ENCODE results near the gene EHD2.
"Not testable (repeated sequence)": the region's sequence is repeated elsewhere in the genome, so short reads cannot be mapped to it uniquely, and the experiment has no call there.

The EHD2 gene

GRCh38 chr19:47702671-47703070, 10.6 kb upstream of the EHD2 start:
- Histone ChIP-seq H4K20me1 (peaks cover 0 to 44% (median 17%) of the 10 kb centered on the region in 11 experiments; a peak in 17 of 22 replicates), H3K4me2 (no peak overlapping the region), H3K9ac (peak overlapping the region in 1 of 11 experiments; percentile 36; a peak in 1 of 22 replicates), H3K27ac (no peak overlapping the region), H3K36me3 (peaks cover 40 to 58% (median 49%) of the 10 kb centered on the region in 11 experiments), H3K4me1 (peaks cover 0 to 4% (median 0%) of the 10 kb centered on the region in 10 experiments; a peak in 2 of 20 replicates), H3K27me3 (no peaks in the 10 kb centered on the region), H3K9me3 (replicated peaks in 1 of 11) (no peaks in the 10 kb centered on the region), H3K4me3 (no peak overlapping the region)
- no peak for TF ChIP-seq Cebpa-rat (IDR thresholded peaks at IDR 0.05)

GRCh38 chr19:47703301-47703700, 9.9 kb upstream of the EHD2 start:
- no peaks in the 10 kb centered on the region for H3K27me3 ChIP-seq
- H3K36me3 ChIP-seq: peaks cover 40 to 57% (median 49%) of the 10 kb centered on the region in 11 experiments
- no peak overlapping the region for H3K9ac ChIP-seq
- H3K4me1 ChIP-seq: no peaks in the 10 kb centered on the region
- H4K20me1 ChIP-seq: peaks cover 0 to 38% (median 13%) of the 10 kb centered on the region in 11 experiments; a peak in 16 of 22 replicates
- no peak for TF ChIP-seq Cebpa-rat (IDR thresholded peaks at IDR 0.05)
- H3K4me2 ChIP-seq: no peak overlapping the region
- no peak overlapping the region for H3K4me3 ChIP-seq
- no peaks in the 10 kb centered on the region for H3K9me3 ChIP-seq (replicated peaks in 1 of 11)
- no peak overlapping the region for H3K27ac ChIP-seq

- Histone ChIP-seq H3K4me3 (no peak overlapping the region), H3K4me1 (peaks cover 0 to under 1% (median 0%) of the 10 kb centered on the region in 10 experiments; a peak in 3 of 20 replicates), H3K27ac (no peak overlapping the region), H3K9ac (no peak overlapping the region), H4K20me1 (peaks cover 0 to 31% (median 6%) of the 10 kb centered on the region in 11 experiments; a peak in 15 of 22 replicates), H3K4me2 (no peak overlapping the region), H3K27me3 (no peaks in the 10 kb centered on the region), H3K36me3 (peaks cover 34 to 50% (median 43%) of the 10 kb centered on the region in 11 experiments), H3K9me3 (replicated peaks in 1 of 11) (no peaks in the 10 kb centered on the region)
- no peak for TF ChIP-seq Cebpa-rat (IDR thresholded peaks at IDR 0.05)
These were observed 9.2 kb upstream of the EHD2 start for GRCh38 chr19:47704024-47704423.

GRCh38 chr19:47704656-47705055, 8.6 kb upstream of the EHD2 start:
- no peak overlapping the region for H3K4me2 ChIP-seq
- no peak for TF ChIP-seq Cebpa-rat (IDR thresholded peaks at IDR 0.05)
- H3K27me3 ChIP-seq: no peaks in the 10 kb centered on the region
- no peak overlapping the region for H3K27ac ChIP-seq
- H3K9me3 ChIP-seq (replicated peaks in 1 of 11): no peaks in the 10 kb centered on the region
- no peak overlapping the region for H3K9ac ChIP-seq
- peaks cover 0 to 25% (median under 1%) of the 10 kb centered on the region in 11 experiments; a peak in 9 of 22 replicates for H4K20me1 ChIP-seq
- peaks cover 0 to 7% (median 4%) of the 10 kb centered on the region in 10 experiments; a peak in 7 of 20 replicates for H3K4me1 ChIP-seq
- H3K4me3 ChIP-seq: no peak overlapping the region
- H3K36me3 ChIP-seq: peaks cover 31 to 45% (median 37%) of the 10 kb centered on the region in 11 experiments

- Histone ChIP-seq H4K20me1 (peaks cover 0 to 15% (median 0%) of the 10 kb centered on the region in 11 experiments; a peak in 5 of 22 replicates), H3K4me3 (no peak overlapping the region), H3K9ac (no peak overlapping the region), H3K27me3 (no peaks in the 10 kb centered on the region), H3K36me3 (peaks cover 5 to 18% (median 13%) of the 10 kb centered on the region in 11 experiments; a peak in 21 of 22 replicates), H3K4me1 (peaks cover 0 to 26% (median 15%) of the 10 kb centered on the region in 10 experiments; a peak in 12 of 20 replicates), H3K27ac (no peak overlapping the region), H3K4me2 (no peak overlapping the region), H3K9me3 (replicated peaks in 1 of 11) (no peaks in the 10 kb centered on the region)
- no peak for TF ChIP-seq Cebpa-rat (IDR thresholded peaks at IDR 0.05)
These were observed 5.9 kb upstream of the EHD2 start for GRCh38 chr19:47707135-47707925.

GRCh38 chr19:47711652-47712242, 1.5 kb upstream of the EHD2 start:
- Histone ChIP-seq H3K36me3 (no peaks in the 10 kb centered on the region), H3K4me1 (peaks cover 0 to 26% (median 17%) of the 10 kb centered on the region in 10 experiments; a peak in 12 of 20 replicates), H3K27me3 (no peaks in the 10 kb centered on the region), H3K27ac (no peak overlapping the region), H3K9ac (no peak overlapping the region), H3K4me3 (no peak overlapping the region), H3K9me3 (replicated peaks in 1 of 11) (peaks cover 0 to 14% (median 7%) of the 10 kb centered on the region in 11 experiments; a peak in 6 of 22 replicates), H4K20me1 (peaks cover 0 to 5% (median 0%) of the 10 kb centered on the region in 11 experiments; a peak in 3 of 22 replicates), H3K4me2 (peak overlapping the region in 5 of 11 experiments; percentile 9 to 40 (median 29); a peak in 6 of 22 replicates)
- no peak for TF ChIP-seq Cebpa-rat (IDR thresholded peaks at IDR 0.05)

- Histone ChIP-seq H3K4me3 (no peak overlapping the region), H3K4me2 (no peak overlapping the region), H3K4me1 (peaks cover 0 to 25% (median 14%) of the 10 kb centered on the region in 10 experiments; a peak in 12 of 20 replicates), H3K9me3 (replicated peaks in 1 of 11) (peaks cover 0 to 14% (median 7%) of the 10 kb centered on the region in 11 experiments; a peak in 6 of 22 replicates), H3K36me3 (no peaks in the 10 kb centered on the region), H4K20me1 (no peaks in the 10 kb centered on the region), H3K27me3 (no peaks in the 10 kb centered on the region), H3K27ac (no peak overlapping the region), H3K9ac (no peak overlapping the region)
- TF ChIP-seq Cebpa-rat (IDR thresholded peaks at IDR 0.05): no peak
These were observed 1.1 kb downstream of the EHD2 start for GRCh38 chr19:47714339-47714738.

- not testable (repeated sequence) for H3K4me2 ChIP-seq
These were observed 1.6 kb downstream of the EHD2 start for GRCh38 chr19:47714855-47715254.

More at GRCh38 chr19:47714855-47715254, 1.6 kb downstream of the EHD2 start:
- not testable (repeated sequence) for H3K4me3 ChIP-seq, H3K9ac ChIP-seq, H3K27ac ChIP-seq, H3K27me3 ChIP-seq, H4K20me1 ChIP-seq, H3K36me3 ChIP-seq
- H3K4me1 ChIP-seq: peaks cover 0 to 23% (median 10%) of the 10 kb centered on the region in 10 experiments; a peak in 12 of 20 replicates
- H3K9me3 ChIP-seq (replicated peaks in 1 of 11): peaks cover 0 to 14% (median 7%) of the 10 kb centered on the region in 11 experiments; a peak in 6 of 22 replicates
